ENCODE data around the gene UBR7.

- no peak for TF ChIP-seq CTCF (conservative IDR thresholded peaks at IDR 0.05 in 1 of 2, IDR thresholded peaks at IDR 0.05 in 1 of 2; ENCODE audit: extremely low read depth in 1 of 2, insufficient read depth in 1 of 2, low read depth in 1 of 2, low read length in 2 of 2)
- TF ChIP-seq EZH2 (IDR thresholded peaks at IDR 0.05; ENCODE audit: borderline replicate concordance, low read length) = no peak
These were observed 31.6 kb upstream of the UBR7 start for GRCh38 chr14:93175492-93175891.
